Left kidney (tissue), 2 donors: ENCODE results near the gene DVL1. TPM values are rescaled to one million over a fixed set of nuclear protein-coding genes. Genes with fewer than 3 reads are reported as not detected.
"Not testable (repeated sequence)": the region's sequence is repeated elsewhere in the genome, so short reads cannot be mapped to it uniquely, and the experiment has no call there.

Experiments
- DNase-seq: peaks from one replicate; pipeline ENCODE4 v3.0.0-alpha.2; 2013
- polyA plus RNA-seq: library from polyadenylated mRNA; unstranded; fragments of 120-200 nt; gene quantifications from one replicate; pipeline ENCODE4 v1.2.1, GENCODE V29; 2013; ENCODE audit not compliant: insufficient read length

The DVL1 gene
- polyA plus RNA-seq, 1 donor = 22.0 TPM

DNA sequence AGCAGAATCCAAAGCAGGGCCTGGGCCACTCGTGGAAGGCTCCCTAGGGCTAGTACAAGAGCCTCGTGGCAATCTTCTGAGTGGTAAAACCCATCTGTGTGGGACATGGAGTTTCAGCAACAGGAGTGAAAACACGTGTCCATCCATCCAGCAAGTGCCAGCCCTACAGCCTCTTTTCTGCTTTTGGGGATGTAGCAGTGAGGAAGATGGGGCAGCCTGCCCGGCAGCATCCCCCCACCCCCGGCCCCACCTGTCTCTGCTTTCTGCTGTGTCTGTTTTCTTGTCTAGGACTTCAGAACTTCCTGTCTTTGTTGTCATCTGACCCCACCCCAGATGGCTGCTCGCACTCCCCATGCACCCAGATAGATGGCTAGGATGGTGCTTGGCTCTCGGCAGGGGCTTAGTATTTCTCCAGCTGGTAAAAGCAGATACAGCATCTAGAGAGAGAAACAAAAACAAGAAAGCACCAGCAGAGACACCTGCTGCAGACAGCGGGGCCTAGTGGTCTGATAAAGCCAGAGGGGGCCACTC lies 23.1 kb downstream of the DVL1 start:
- no peak for DNase-seq

DNA sequence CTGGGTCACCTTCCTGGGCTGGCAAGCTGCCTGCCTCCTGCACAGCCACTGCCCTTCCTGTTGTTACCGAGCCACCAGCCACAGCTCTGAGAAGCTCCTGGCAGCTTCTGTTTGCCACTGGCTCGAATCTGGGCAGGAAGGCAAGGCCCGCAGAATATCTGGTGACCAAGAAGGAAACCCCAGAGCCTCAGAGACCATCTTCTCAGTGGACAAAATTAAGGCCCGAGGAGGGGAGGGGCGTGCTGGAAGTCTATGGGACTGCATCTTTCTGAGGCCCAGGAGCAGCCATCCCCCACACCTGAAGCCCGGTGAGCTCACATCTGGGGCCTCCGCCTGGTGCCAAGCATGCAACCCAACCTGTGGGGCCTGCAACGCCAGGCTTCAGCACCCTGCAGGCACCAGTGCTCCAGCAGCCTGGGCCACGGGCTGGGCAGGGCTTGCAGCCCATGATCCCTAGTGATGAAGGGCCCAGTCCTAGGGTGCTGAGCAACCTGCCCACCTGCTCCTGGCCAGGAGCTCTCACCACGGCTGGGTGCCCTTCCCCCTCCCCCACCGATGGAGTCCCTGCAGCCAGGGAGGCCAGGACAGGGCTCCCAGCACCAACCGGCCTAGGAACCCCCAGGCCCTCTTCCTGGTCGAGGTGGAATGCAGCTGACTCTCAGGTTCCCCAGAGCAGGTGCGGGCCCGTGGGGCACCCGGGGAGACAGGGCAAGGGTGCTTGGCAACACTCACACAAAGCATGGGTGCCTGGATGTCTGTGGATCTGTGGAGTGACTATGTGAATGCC lies 23.7 kb downstream of the DVL1 start:
- DNase-seq = no peak

- peak; percentile 90 for DNase-seq
Observed at GRCh38 chr1:1324524-1325287, 24.5 kb downstream of the DVL1 start, which contains the start of the genes CPTP and INTS11. Gene CPTP, plus strand, starts transcription at chr1:1324802. Its CDS starts 2,109 bp downstream, at chr1:1326911. Gene INTS11, minus strand, starts transcription at chr1:1324660. Its CDS starts 52 bp downstream, at chr1:1324608.

- no peak for DNase-seq
Observed at GRCh38 chr1:1324084-1324523, 25.1 kb downstream of the DVL1 start.

GRCh38 chr1:1322952-1323351 lies 26.3 kb downstream of the DVL1 start:
- no peak for DNase-seq

DNA sequence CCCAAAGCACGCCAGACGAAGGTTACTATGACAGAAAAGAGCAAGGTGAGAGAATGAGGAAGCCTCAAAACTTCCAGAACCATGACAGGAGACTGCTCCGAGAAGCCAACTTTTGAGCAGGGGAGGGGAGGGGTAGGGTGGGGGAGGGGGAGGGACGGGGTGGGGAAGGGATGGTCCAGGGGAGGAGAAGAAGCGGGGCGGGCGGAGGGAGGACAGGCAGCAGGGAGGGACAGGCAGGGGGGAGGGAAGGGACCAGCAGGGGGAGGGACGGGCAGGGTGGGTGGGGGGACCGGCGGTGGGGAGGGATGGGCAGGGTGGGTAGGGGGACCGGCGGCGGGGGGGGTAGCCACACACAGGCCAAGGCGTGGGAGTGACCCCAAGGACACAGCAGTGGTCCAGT lies 26.8 kb downstream of the DVL1 start:
- DNase-seq = no peak

DNA sequence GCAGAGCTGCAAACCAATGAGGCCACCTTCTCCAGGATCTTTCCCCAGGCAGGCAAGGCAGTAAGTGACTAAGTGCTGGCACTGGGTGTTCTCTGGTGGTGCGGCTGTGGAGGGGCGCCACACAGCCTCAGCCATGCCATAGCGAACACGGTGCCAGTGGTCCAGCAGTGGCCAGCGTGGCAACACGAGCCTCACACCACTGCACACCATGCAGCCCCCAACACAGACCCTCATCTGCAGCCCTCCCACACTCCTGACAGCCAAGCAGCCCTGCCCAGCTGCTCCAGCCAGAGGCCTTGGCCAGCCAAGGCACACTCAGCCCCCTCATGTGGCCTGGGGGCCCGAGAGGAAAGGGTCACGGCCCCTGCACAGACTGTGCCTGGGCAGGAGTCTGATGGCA lies 27.7 kb downstream of the DVL1 start:
- no peak for DNase-seq

- DNase-seq = no peak
Observed at GRCh38 chr1:1320666-1321448, 28.4 kb downstream of the DVL1 start.

DNA sequence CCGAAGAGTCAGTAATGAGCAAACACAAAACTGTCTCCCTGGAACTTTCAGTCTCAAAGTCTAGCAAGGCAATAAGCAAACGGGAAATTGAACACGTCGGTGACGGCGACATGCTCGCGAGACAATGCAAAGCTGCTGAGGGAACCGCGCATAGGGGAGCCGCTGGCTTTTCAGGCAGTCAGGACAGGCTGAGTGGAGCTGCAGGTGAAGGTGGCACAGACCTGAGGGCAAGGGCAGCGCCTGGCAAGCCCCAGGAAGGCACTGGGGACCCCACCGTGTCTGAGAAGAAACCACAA lies 29.6 kb downstream of the DVL1 start:
- no peak for DNase-seq

GRCh38 chr1:1318777-1319645 lies 30.2 kb downstream of the DVL1 start:
- DNase-seq = no peak

- no peak for DNase-seq
Observed at GRCh38 chr1:1318131-1318652, 31.0 kb downstream of the DVL1 start.

- DNase-seq = no peak
Observed at GRCh38 chr1:1317420-1317819, 31.8 kb downstream of the DVL1 start.

DNA sequence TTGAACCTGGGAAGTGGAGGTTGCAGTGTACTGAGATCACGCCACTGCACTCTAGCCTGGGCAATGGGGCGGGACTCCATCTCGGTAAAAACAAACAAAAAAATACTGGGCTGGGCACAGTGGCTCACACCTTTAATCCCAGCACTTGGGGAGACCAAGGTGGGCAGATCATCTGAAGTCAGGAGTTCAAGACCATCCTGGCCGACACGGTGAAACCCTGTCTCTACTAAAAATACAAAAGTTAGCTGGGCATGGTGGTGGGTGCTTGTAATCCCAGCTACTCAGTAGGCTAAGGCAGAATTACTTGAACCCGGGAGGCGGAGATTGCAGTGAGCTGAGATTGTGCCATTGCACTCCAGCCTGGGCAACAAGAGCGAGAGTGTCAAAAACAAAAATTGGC lies 33.0 kb downstream of the DVL1 start:
- not testable (repeated sequence) for DNase-seq

- no peak for DNase-seq
Observed at GRCh38 chr1:1315435-1315954, 33.7 kb downstream of the DVL1 start.

DNA sequence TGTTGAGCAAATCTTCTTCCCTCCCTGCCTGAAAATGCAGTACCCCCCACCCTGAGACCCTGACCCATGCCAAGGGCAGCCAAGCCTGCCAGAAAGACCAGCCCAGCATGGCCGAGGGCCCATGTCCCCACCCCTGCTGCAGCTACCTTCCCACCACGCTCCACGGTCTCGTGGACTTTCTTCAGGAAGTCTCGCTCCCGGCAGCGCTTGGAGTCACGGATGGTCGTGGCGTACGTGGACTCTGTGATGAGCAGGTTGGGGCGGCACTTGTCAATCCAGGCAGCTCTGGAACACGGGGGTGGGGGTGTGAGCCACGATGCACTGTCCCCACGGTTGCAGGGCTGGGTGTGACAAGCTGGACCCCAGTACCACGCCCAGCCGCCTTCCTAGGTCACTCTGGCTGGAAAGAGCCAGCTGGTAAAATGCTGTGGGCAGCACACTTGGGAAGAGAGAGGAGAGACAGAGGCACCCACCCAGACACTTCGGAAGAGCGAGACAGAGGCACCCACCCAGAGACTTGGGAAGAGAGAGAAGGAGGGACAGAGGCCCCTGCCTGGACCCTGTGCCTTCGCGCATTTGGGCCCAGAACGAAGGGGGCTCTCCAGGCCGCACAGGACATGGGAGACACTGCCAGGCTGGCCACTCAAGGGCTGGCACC lies 34.4 kb downstream of the DVL1 start:
- DNase-seq = no peak

GRCh38 chr1:1314237-1314586 lies 35.0 kb downstream of the DVL1 start:
- no peak for DNase-seq

GRCh38 chr1:1313500-1314236 lies 35.5 kb downstream of the DVL1 start:
- DNase-seq = no peak

DNA sequence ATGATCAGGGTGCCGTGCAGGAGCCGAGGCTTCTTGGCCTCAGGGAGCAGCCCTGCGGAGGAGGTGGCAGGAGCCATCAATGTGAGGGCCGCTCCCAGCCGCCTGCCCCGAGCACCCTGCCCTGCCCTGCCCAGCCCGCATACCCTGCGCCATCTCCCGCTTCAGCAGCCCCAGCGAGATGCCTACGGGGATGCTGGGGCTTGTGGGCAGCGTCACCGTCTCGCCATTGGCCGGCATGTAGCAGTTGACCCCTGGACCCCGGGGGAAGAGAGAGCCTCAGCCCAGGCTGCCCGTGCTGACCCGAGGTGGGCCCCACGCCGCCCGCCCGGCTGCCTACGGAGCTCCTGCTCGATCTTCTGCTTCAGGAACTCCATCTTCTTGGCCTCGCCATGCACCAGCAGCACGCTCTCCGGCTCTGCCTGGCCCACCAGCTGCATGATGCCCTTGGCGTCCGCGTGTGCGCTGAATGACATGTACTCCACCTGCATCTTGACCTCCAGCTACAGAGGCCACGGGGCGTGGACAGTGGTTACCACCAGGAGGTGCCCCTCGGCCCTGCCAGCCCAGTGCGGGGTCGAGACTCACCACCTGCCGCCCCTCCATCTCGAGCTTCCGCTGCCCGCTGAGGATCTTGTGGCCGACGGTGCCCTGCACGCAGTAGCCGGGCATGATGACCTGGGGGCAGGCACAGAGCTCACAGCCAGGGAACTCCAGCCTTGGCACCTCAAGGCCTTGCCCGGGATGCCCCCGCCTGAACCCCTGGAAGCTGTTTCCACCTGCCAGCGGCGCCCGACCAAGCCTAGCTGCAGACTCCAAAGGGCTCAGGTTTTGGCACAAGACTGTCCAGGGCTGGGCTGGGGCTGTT lies 36.5 kb downstream of the DVL1 start:
- DNase-seq = no peak
